ENCODE results near the gene ZNF575.

DNA sequence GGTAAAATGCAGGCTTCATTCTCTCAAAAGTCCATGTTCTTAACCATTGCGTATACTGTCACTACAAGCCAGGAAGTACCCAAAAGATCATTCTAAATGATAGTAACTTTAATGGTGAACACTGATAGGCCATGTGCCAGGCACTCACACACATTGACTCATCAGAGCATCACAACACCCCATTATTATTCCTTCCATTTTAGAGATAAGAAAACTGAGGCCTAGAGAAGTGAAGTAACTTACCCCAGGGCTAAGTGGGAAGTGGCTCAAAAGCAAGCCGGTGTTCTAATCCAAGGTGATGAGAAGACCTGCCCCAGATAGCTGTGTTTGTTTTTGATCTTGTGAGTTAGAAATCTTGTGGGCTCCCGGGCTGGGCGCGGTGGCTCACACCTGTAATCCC, 27.0 kb upstream of the ZNF575 start:
- TF ChIP-seq ZNF263 (CRISPR knock-in tag; IDR thresholded peaks at IDR 0.05; ENCODE audit: low read depth): no peak
- TF ChIP-seq, protein P1, sequence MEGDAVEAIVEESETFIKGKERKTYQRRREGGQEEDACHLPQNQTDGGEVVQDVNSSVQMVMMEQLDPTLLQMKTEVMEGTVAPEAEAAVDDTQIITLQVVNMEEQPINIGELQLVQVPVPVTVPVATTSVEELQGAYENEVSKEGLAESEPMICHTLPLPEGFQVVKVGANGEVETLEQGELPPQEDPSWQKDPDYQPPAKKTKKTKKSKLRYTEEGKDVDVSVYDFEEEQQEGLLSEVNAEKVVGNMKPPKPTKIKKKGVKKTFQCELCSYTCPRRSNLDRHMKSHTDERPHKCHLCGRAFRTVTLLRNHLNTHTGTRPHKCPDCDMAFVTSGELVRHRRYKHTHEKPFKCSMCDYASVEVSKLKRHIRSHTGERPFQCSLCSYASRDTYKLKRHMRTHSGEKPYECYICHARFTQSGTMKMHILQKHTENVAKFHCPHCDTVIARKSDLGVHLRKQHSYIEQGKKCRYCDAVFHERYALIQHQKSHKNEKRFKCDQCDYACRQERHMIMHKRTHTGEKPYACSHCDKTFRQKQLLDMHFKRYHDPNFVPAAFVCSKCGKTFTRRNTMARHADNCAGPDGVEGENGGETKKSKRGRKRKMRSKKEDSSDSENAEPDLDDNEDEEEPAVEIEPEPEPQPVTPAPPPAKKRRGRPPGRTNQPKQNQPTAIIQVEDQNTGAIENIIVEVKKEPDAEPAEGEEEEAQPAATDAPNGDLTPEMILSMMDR (IDR thresholded peaks at IDR 0.05): no peak
- no peak for TF ChIP-seq JAZF1 (CRISPR knock-in tag; IDR thresholded peaks at IDR 0.05)
- no peak for TF ChIP-seq NR2C2 (CRISPR knock-in tag; IDR thresholded peaks at IDR 0.05)
- TF ChIP-seq, protein P2, sequence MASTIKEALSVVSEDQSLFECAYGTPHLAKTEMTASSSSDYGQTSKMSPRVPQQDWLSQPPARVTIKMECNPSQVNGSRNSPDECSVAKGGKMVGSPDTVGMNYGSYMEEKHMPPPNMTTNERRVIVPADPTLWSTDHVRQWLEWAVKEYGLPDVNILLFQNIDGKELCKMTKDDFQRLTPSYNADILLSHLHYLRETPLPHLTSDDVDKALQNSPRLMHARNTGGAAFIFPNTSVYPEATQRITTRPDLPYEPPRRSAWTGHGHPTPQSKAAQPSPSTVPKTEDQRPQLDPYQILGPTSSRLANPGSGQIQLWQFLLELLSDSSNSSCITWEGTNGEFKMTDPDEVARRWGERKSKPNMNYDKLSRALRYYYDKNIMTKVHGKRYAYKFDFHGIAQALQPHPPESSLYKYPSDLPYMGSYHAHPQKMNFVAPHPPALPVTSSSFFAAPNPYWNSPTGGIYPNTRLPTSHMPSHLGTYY (CRISPR knock-in tag; IDR thresholded peaks at IDR 0.05): no peak
- TF ChIP-seq ELF4 (CRISPR knock-in tag; IDR thresholded peaks at IDR 0.05; ENCODE audit: low read depth): no peak
- no peak for TF ChIP-seq HMGA2 (CRISPR knock-in tag; IDR thresholded peaks at IDR 0.05)
- no peak for TF ChIP-seq CREB1 (CRISPR knock-in tag; IDR thresholded peaks at IDR 0.05)
- no peak for TF ChIP-seq OVOL2 (CRISPR knock-in tag; IDR thresholded peaks at IDR 0.05; ENCODE audit: borderline replicate concordance)
- TF ChIP-seq NFYB (CRISPR knock-in tag; conservative IDR thresholded peaks at IDR 0.05; ENCODE audit: low read depth): no peak
- no peak for TF ChIP-seq ESRRA (CRISPR knock-in tag; IDR thresholded peaks at IDR 0.05; ENCODE audit: borderline replicate concordance)
- TF ChIP-seq, protein P3, sequence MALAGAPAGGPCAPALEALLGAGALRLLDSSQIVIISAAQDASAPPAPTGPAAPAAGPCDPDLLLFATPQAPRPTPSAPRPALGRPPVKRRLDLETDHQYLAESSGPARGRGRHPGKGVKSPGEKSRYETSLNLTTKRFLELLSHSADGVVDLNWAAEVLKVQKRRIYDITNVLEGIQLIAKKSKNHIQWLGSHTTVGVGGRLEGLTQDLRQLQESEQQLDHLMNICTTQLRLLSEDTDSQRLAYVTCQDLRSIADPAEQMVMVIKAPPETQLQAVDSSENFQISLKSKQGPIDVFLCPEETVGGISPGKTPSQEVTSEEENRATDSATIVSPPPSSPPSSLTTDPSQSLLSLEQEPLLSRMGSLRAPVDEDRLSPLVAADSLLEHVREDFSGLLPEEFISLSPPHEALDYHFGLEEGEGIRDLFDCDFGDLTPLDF (CRISPR knock-in tag; IDR thresholded peaks at IDR 0.05): no peak
- no peak for TF ChIP-seq ATF1 (CRISPR knock-in tag; IDR thresholded peaks at IDR 0.05)

Data from WTC11 (cell line).